Peyer's patch (tissue), 4 donors: ENCODE data around the gene LHFPL2. TPM values are rescaled to one million over a fixed set of nuclear protein-coding genes. Genes with fewer than 3 reads are reported as not detected.

Experiments
- DNase-seq, 3 donors: peaks; one replicate each; pipeline ENCODE4 v3.0.0-alpha.2; 2017 to 2019
- H3K27ac ChIP-seq, 4 donors: fragments of 200-600 bp; sonication (generic); one replicate each; pipeline ENCODE4 v1.5.1; 2016 to 2019
- H3K27me3 ChIP-seq, 2 donors: fragments of 200-600 bp; sonication (generic); one replicate each; pipeline ENCODE4 v1.5.1; 2019
- H3K36me3 ChIP-seq, 3 donors: fragments of 200-600 bp; sonication (generic); one replicate each; pipeline ENCODE4 v1.5.1; 2016 to 2019
- H3K4me1 ChIP-seq, 4 donors: fragments of 200-600 bp; sonication (generic); one replicate each; pipeline ENCODE4 v1.5.1; 2016 to 2019
- H3K4me3 ChIP-seq, 4 donors: fragments of 200-600 bp; sonication (generic); 1 replicate in 3 of 4; 2 replicates in 1 of 4; pipeline ENCODE4 v1.5.1; 2016 to 2019; ENCODE audit warnings: mild to moderate bottlenecking in 1 of 4
- H3K9me3 ChIP-seq, 4 donors: fragments of 200-600 bp; sonication (generic); one replicate each; pipeline ENCODE4 v1.5.1; 2016 to 2019; ENCODE audit warnings: mild to moderate bottlenecking in 1 of 4
- POLR2A ChIP-seq, 2 donors: fragments of 450-650 bp; IDR thresholded peaks; one replicate each; pipeline ENCODE4 v1.5.1; 2017; ENCODE audit warnings: antibody characterized with exemption in 2 of 2, mild to moderate bottlenecking in 2 of 2, moderate library complexity in 2 of 2
- total RNA-seq, 4 donors: library from RNA; depleted of rRNA; stranded (reverse); fragments of >200 nt; gene quantifications; one replicate each; pipeline ENCODE4 v1.1.0, GENCODE V29; 2016
- TF ChIP-seq, protein P1 (sequence below), 6 experiments: fragments of 450-650 bp in 4 of 6; fragments of 200-600 bp in 2 of 6; sonication (generic) in 1 of 6; IDR thresholded peaks; one replicate each; pipeline ENCODE4 v1.5.1; 2017 to 2019; ENCODE audit warnings: antibody characterized with exemption in 6 of 6, mild to moderate bottlenecking in 3 of 6, moderate library complexity in 1 of 6

Gene LHFPL2
- total RNA-seq, 4 donors from 2014 or later: 22.3 to 63.4 (median 55.7) TPM

DNA sequence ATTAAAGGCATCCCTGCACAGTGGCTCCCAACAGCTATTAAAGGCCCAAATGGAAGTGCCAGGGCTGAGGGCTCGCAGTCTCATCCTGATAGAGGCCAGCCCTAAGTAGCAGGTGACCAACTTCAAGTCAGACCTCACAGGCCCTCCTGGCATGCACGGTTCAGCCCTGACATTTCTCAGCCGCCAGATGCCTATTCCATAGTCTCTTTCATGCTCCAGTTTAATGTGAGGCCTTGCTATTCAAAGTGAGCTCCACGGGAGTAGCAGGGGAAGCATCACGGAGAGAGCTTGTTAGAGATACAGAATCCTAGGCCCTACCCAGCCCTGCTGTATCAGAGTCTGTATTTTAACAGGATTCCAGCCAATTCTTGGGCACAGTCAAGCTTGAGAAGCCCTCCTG, 11.1 kb downstream of the LHFPL2 start:
- Histone ChIP-seq H3K27ac (peak overlapping the region in 2 of 4 donors; percentile 34 to 54), H3K36me3 (peaks cover 0 to 2% (median 0%) of the 10 kb centered on the region in 3 donors), H3K9me3 (no peaks in the 10 kb centered on the region), H3K4me3 (no peak overlapping the region), H3K27me3 (no peaks in the 10 kb centered on the region), H3K4me1 (peaks cover 0 to 56% (median 7%) of the 10 kb centered on the region in 4 donors)
- no peak for TF ChIP-seq POLR2A (IDR thresholded peaks at IDR 0.05)
- TF ChIP-seq, protein P1, sequence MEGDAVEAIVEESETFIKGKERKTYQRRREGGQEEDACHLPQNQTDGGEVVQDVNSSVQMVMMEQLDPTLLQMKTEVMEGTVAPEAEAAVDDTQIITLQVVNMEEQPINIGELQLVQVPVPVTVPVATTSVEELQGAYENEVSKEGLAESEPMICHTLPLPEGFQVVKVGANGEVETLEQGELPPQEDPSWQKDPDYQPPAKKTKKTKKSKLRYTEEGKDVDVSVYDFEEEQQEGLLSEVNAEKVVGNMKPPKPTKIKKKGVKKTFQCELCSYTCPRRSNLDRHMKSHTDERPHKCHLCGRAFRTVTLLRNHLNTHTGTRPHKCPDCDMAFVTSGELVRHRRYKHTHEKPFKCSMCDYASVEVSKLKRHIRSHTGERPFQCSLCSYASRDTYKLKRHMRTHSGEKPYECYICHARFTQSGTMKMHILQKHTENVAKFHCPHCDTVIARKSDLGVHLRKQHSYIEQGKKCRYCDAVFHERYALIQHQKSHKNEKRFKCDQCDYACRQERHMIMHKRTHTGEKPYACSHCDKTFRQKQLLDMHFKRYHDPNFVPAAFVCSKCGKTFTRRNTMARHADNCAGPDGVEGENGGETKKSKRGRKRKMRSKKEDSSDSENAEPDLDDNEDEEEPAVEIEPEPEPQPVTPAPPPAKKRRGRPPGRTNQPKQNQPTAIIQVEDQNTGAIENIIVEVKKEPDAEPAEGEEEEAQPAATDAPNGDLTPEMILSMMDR (IDR thresholded peaks at IDR 0.05): no peak
- DNase-seq: no peak

DNA sequence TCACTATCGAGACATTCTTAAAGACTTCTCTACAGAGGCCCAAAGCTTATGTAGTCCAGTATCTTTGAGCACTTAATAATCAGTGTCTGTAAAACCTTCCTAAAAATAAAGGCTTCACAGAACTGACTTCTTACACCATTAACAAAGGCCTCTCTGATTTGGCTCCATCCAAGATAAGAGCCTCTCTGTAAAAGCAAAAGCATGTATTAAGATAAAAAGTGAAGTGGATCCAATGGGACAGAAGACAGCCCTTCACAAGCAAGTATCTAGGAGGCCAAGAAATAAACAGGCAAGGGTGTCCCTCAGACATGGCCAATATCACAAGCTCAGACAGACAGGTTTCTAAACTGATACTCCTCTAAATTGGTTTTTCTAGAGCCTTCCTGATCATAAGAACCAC, 11.9 kb downstream of the LHFPL2 start:
- H3K27ac ChIP-seq: no peak overlapping the region

DNA sequence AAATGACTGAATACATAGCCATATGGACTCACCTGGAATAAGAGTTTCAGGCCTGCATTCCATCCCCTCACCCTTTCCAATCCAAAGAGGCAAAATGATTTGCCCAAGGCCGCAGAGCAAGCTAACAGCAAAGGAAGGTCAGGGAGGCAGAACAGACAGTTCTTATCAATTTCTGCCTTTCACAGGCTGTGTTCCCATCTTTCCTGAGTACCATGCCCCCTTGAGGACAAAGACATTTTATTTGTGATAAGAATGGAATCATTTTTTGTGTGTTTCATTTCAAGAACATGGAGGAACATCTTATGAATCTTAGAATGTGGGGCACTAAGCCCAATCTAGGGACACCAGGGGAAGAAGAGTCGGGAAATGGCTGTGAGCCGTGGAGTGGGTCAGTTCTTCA, 13.9 kb downstream of the LHFPL2 start:
- no peak for DNase-seq
- no peak for TF ChIP-seq POLR2A (IDR thresholded peaks at IDR 0.05)
- TF ChIP-seq, protein P1 (IDR thresholded peaks at IDR 0.05): no peak
- no peaks in the 10 kb centered on the region for H3K27me3 ChIP-seq
- no peak overlapping the region for H3K27ac ChIP-seq
- H3K4me3 ChIP-seq: no peak overlapping the region
- peaks cover 0 to 30% (median 3%) of the 10 kb centered on the region in 4 donors for H3K4me1 ChIP-seq
- H3K36me3 ChIP-seq: peaks cover 0 to 27% (median 0%) of the 10 kb centered on the region in 3 donors
- H3K9me3 ChIP-seq: no peaks in the 10 kb centered on the region

More for the DNA sequence above, 11.9 kb downstream of the LHFPL2 start:
- Histone ChIP-seq H3K4me3 (no peak overlapping the region), H3K4me1 (peaks cover 0 to 49% (median 7%) of the 10 kb centered on the region in 4 donors), H3K36me3 (peaks cover 0 to 10% (median 0%) of the 10 kb centered on the region in 3 donors), H3K27me3 (no peaks in the 10 kb centered on the region), H3K9me3 (no peaks in the 10 kb centered on the region)
- TF ChIP-seq, protein P1 (IDR thresholded peaks at IDR 0.05): no peak
- TF ChIP-seq POLR2A (IDR thresholded peaks at IDR 0.05): no peak
- no peak for DNase-seq

DNA sequence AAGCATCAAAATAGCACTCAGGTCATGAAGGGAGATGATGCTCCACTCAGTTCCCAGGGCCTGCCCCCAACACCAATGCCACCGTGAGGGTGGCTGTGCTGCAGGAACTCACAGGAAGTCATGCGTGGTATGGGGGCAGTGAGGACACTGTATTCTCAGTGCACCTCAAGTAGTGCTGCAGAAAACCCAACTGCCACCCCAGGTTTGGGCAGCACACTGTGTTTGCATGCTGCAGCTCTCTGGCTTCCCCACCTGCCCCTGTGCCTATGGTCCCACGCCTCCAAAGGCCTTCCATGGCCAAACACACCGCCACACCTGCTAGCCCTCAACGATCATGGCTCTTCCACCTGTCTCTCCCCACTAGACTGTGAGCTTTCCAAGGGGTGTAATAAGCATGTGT, 14.3 kb downstream of the LHFPL2 start:
- peaks cover 0 to 25% (median 2%) of the 10 kb centered on the region in 4 donors for H3K4me1 ChIP-seq
- no peak for TF ChIP-seq POLR2A (IDR thresholded peaks at IDR 0.05)
- TF ChIP-seq, protein P1 (IDR thresholded peaks at IDR 0.05): no peak
- no peak overlapping the region for H3K4me3 ChIP-seq
- H3K27me3 ChIP-seq: no peaks in the 10 kb centered on the region
- peaks cover 0 to 27% (median 0%) of the 10 kb centered on the region in 3 donors for H3K36me3 ChIP-seq
- peak in 1 of 3 donors; percentile 30 for DNase-seq
- no peaks in the 10 kb centered on the region for H3K9me3 ChIP-seq
- H3K27ac ChIP-seq: no peak overlapping the region

DNA sequence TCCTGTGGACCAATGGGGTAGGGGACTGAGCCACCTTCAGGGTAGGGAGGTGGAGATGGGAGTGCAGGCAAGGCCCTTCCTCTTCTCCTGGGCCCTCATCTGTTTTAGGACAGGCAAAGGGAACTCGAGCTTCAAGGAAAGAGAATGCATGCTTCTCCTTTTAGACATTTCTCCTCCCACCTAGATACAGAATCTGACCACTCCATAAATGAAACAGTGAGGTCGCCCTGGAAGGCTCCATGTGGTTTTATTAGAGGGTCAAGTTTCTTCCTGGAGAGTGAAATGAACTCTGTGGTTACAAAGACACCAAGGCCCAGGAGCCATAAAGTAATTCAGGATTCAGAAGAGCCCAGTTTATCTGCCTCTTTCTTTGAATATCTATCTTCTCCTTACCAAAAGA, 14.9 kb downstream of the LHFPL2 start:
- Histone ChIP-seq H3K27ac (no peak overlapping the region), H3K27me3 (no peaks in the 10 kb centered on the region), H3K9me3 (no peaks in the 10 kb centered on the region), H3K4me1 (peaks cover 0 to 20% (median 0%) of the 10 kb centered on the region in 4 donors), H3K36me3 (peaks cover 0 to 27% (median 0%) of the 10 kb centered on the region in 3 donors), H3K4me3 (no peak overlapping the region)
- no peak for DNase-seq
- TF ChIP-seq, protein P1 (IDR thresholded peaks at IDR 0.05): no peak
- TF ChIP-seq POLR2A (IDR thresholded peaks at IDR 0.05): no peak

DNA sequence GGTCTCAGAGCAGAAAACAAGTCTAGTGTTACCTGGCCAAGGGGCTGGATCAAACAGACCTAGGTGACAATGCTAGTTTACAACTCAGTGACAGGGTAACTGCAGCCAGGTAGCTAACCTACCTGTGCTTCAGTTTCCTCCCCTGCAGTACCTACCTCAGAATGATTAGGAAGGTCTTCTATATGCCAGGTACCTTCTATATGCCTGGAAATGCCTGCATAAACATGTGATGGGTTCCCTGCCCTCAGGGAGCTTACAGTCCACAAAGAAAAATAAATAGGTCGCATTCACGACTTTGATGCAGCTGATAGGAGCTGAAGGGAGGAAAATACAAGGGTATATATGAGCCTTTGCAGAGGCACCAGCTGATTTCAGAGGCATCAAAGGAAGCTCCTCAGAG, 16.1 kb downstream of the LHFPL2 start:
- Histone ChIP-seq H3K27me3 (no peaks in the 10 kb centered on the region), H3K27ac (no peak overlapping the region), H3K36me3 (peaks cover 0 to 27% (median 0%) of the 10 kb centered on the region in 3 donors), H3K9me3 (no peaks in the 10 kb centered on the region), H3K4me3 (no peak overlapping the region), H3K4me1 (peaks cover 0 to 8% (median 0%) of the 10 kb centered on the region in 4 donors)
- no peak for DNase-seq
- TF ChIP-seq, protein P1 (IDR thresholded peaks at IDR 0.05): no peak
- no peak for TF ChIP-seq POLR2A (IDR thresholded peaks at IDR 0.05)
